ENCODE data around the gene GCK.

The GCK gene

GRCh38 chr7:44220358-44221112, 31.3 kb upstream of the GCK start:
- Histone ChIP-seq H3K4me1 (ENCODE audit: control insufficient read depth in 1 of 2, insufficient read depth in 2 of 2, low read length in 2 of 2) (no peaks in the 10 kb centered on the region), H3K27me3 (ENCODE audit: low read depth, low read length) (no peaks in the 10 kb centered on the region), H3K36me3 (ENCODE audit: control insufficient read depth in 1 of 2, insufficient read depth in 2 of 2, low read length in 2 of 2) (no peaks in the 10 kb centered on the region), H3K27ac (ENCODE audit: low read length) (no peak overlapping the region), H3K4me3 (ENCODE audit: low read depth in 1 of 2, low read length in 2 of 2) (no peak overlapping the region), H3K9me3 (ENCODE audit: control insufficient read depth in 1 of 2, low read length in 2 of 2) (peaks cover 0 to 5% of the 10 kb centered on the region in 2 donors)

GRCh38 chr7:44220046-44220357, 30.8 kb upstream of the GCK start:
- Histone ChIP-seq H3K4me1 (ENCODE audit: control insufficient read depth in 1 of 2, insufficient read depth in 2 of 2, low read length in 2 of 2) (no peaks in the 10 kb centered on the region), H3K27me3 (ENCODE audit: low read depth, low read length) (no peaks in the 10 kb centered on the region), H3K9me3 (ENCODE audit: control insufficient read depth in 1 of 2, low read length in 2 of 2) (peaks cover 0 to 5% of the 10 kb centered on the region in 2 donors), H3K27ac (ENCODE audit: low read length) (no peak overlapping the region), H3K4me3 (ENCODE audit: low read depth in 1 of 2, low read length in 2 of 2) (no peak overlapping the region), H3K36me3 (ENCODE audit: control insufficient read depth in 1 of 2, insufficient read depth in 2 of 2, low read length in 2 of 2) (no peaks in the 10 kb centered on the region)

DNA sequence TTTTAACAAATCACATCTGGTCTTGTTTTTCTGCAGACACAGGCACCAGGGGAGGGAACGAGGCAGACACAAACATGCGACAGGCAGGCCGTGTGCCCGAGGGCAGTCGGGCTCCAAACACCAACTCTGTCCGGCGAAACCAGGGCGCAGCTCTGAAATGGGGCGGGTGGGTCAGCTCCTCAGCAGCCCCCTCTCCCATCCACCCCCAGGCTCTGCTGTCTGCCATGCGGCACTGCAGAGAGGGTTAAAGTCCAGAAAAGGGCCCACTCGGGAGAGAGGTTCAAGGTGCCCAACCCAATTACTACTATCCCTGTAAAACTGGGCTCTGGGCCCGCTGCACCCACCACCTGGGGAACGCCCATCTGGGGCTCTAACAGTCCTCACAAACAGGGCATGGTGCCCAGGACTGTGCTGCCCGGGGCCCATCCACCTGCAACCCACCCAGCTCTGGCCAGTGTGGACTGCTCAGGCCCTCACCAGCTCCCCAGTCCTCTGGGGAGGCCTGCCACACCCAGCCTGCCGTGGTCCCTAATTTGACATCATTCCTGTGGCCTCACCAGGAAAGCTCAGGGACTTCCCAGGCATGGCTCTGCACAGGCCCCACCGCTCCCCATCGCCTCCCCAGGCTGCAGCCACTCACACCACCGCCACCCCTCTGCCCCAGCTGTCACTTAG, 30.3 kb upstream of the GCK start:
- Histone ChIP-seq H3K27ac (ENCODE audit: low read length) (no peak overlapping the region), H3K36me3 (ENCODE audit: control insufficient read depth in 1 of 2, insufficient read depth in 2 of 2, low read length in 2 of 2) (no peaks in the 10 kb centered on the region), H3K4me1 (ENCODE audit: control insufficient read depth in 1 of 2, insufficient read depth in 2 of 2, low read length in 2 of 2) (no peaks in the 10 kb centered on the region), H3K27me3 (ENCODE audit: low read depth, low read length) (no peaks in the 10 kb centered on the region), H3K9me3 (ENCODE audit: control insufficient read depth in 1 of 2, low read length in 2 of 2) (peaks cover 0 to 5% of the 10 kb centered on the region in 2 donors), H3K4me3 (ENCODE audit: low read depth in 1 of 2, low read length in 2 of 2) (no peak overlapping the region)

DNA sequence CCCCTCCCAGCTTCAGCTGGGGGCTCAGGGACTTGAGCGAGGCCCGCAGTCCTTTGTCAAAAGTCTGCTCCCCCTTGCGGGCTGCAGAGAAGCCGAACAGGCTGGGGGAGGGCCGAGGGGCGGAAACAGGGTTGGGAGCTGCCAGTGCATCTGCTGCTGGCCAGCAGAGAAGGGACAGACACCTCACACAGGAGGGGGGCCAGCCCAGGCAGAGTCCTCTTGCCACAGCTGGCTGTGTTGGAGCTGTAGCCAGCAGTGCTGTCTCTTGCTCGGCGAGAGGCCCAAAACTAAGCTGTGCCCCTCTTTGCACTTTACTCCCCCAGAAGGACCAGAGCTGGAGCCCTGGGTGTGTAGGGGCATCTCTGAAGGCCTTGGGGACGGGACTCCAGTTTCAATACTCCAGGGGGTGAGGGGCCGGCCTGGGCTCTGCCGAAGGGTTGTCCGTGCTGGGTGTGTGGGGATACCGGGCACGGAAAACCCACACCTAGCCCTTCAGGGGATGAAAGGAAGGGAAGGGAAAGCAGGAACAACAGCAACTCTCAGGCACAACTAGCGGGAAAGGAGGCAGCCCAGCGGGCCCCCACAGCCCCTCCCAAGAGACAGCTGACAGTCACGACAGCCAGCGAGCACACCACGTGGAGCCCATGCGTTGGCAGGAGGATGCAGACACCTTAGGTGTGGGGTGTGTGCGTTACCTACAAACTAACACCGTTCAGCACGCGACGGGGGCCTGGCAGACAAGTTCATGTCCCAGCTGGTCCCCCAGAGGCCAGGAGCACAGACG, 29.4 kb upstream of the GCK start:
- H3K36me3 ChIP-seq (ENCODE audit: control insufficient read depth in 1 of 2, insufficient read depth in 2 of 2, low read length in 2 of 2) = peaks cover 0 to 5% of the 10 kb centered on the region in 2 donors
- no peaks in the 10 kb centered on the region for H3K4me1 ChIP-seq (ENCODE audit: control insufficient read depth in 1 of 2, insufficient read depth in 2 of 2, low read length in 2 of 2)
- no peak overlapping the region for H3K4me3 ChIP-seq (ENCODE audit: low read depth in 1 of 2, low read length in 2 of 2)
- H3K27me3 ChIP-seq (ENCODE audit: low read depth, low read length) = no peaks in the 10 kb centered on the region
- H3K9me3 ChIP-seq (ENCODE audit: control insufficient read depth in 1 of 2, low read length in 2 of 2) = peaks cover 0 to 5% of the 10 kb centered on the region in 2 donors
- no peak overlapping the region for H3K27ac ChIP-seq (ENCODE audit: low read length)

- H3K9me3 ChIP-seq (ENCODE audit: control insufficient read depth in 1 of 2, low read length in 2 of 2) = peaks cover 0 to 5% of the 10 kb centered on the region in 2 donors
- H3K4me1 ChIP-seq (ENCODE audit: control insufficient read depth in 1 of 2, insufficient read depth in 2 of 2, low read length in 2 of 2) = no peaks in the 10 kb centered on the region
- H3K27ac ChIP-seq (ENCODE audit: low read length) = no peak overlapping the region
- H3K4me3 ChIP-seq (ENCODE audit: low read depth in 1 of 2, low read length in 2 of 2) = no peak overlapping the region
- no peaks in the 10 kb centered on the region for H3K27me3 ChIP-seq (ENCODE audit: low read depth, low read length)
- H3K36me3 ChIP-seq (ENCODE audit: control insufficient read depth in 1 of 2, insufficient read depth in 2 of 2, low read length in 2 of 2) = peaks cover 0 to 12% of the 10 kb centered on the region in 2 donors
Measured at GRCh38 chr7:44217852-44218402, 28.7 kb upstream of the GCK start.

DNA sequence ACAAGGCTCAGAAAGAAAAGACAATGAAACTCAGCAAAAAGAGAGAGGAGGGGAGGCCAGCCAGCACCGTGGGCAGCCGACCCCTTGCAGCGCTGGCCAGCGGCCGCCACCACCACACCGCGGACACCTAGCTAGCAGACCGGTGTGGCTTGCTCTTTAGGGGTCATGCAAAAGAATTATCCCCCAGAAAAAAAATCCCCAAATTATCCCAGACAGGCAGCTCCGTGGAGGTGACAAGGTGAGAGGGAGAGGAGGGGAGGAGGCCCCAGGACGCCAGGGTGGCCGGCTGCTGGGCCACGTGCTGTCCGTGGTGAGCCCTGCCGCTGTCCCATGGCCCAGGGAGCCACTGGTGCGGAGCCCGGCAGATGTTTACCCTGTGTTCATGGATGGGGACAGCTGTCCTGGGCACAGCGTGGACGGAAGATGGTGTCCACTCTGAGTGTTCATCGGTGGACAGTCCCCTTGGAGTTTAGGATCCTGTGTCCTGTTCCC, 28.0 kb upstream of the GCK start:
- no peaks in the 10 kb centered on the region for H3K27me3 ChIP-seq (ENCODE audit: low read depth, low read length)
- no peak overlapping the region for H3K27ac ChIP-seq (ENCODE audit: low read length)
- H3K36me3 ChIP-seq (ENCODE audit: control insufficient read depth in 1 of 2, insufficient read depth in 2 of 2, low read length in 2 of 2) = peaks cover 2 to 18% of the 10 kb centered on the region in 2 donors
- H3K9me3 ChIP-seq (ENCODE audit: control insufficient read depth in 1 of 2, low read length in 2 of 2) = peaks cover 0 to 5% of the 10 kb centered on the region in 2 donors
- H3K4me3 ChIP-seq (ENCODE audit: low read depth in 1 of 2, low read length in 2 of 2) = no peak overlapping the region
- H3K4me1 ChIP-seq (ENCODE audit: control insufficient read depth in 1 of 2, insufficient read depth in 2 of 2, low read length in 2 of 2) = no peaks in the 10 kb centered on the region

DNA sequence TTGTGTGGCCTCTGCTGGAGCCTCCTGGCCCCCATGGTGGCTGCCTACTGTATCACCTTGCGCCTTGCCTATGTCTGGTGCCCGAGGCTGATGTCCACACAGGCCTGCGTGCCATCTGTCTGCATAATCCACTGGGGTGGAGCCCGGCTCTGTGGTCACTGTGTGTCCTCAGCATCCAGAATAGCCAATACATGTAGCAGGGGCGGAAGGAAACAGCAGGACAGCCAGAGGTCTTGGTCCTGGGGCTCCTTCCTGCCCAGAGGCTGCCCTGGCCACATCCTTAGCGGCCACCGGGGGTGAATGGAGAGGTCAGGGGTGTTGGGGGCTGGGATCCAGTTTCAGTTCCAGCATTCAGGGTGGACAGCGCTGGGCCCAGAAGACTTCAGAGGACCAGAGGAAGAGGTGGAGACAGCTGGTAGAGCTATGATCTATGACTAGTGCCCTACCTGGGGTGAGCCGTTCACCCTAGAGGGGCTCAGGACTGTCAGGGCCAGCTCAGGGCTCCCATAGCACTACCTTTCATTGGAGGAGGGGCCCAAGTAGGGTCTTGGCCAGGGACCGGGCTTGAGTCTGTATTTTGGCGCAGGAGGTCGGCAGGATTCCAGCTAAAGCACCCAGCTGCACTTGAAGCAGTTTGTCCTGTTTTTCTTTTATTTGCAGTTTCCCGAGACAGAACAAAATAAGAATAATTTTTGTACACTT, 27.4 kb upstream of the GCK start:
- peaks cover 0 to 5% of the 10 kb centered on the region in 2 donors for H3K9me3 ChIP-seq (ENCODE audit: control insufficient read depth in 1 of 2, low read length in 2 of 2)
- no peaks in the 10 kb centered on the region for H3K27me3 ChIP-seq (ENCODE audit: low read depth, low read length)
- H3K4me1 ChIP-seq (ENCODE audit: control insufficient read depth in 1 of 2, insufficient read depth in 2 of 2, low read length in 2 of 2) = no peaks in the 10 kb centered on the region
- no peak overlapping the region for H3K4me3 ChIP-seq (ENCODE audit: low read depth in 1 of 2, low read length in 2 of 2)
- peaks cover 8 to 24% of the 10 kb centered on the region in 2 donors for H3K36me3 ChIP-seq (ENCODE audit: control insufficient read depth in 1 of 2, insufficient read depth in 2 of 2, low read length in 2 of 2)
- H3K27ac ChIP-seq (ENCODE audit: low read length) = no peak overlapping the region

GRCh38 chr7:44216019-44216418, 26.8 kb upstream of the GCK start:
- Histone ChIP-seq H3K4me3 (ENCODE audit: low read depth in 1 of 2, low read length in 2 of 2) (no peak overlapping the region), H3K27me3 (ENCODE audit: low read depth, low read length) (no peaks in the 10 kb centered on the region), H3K9me3 (ENCODE audit: control insufficient read depth in 1 of 2, low read length in 2 of 2) (peaks cover 0 to 5% of the 10 kb centered on the region in 2 donors), H3K27ac (ENCODE audit: low read length) (no peak overlapping the region), H3K36me3 (ENCODE audit: control insufficient read depth in 1 of 2, insufficient read depth in 2 of 2, low read length in 2 of 2) (peaks cover 14 to 31% of the 10 kb centered on the region in 2 donors), H3K4me1 (ENCODE audit: control insufficient read depth in 1 of 2, insufficient read depth in 2 of 2, low read length in 2 of 2) (no peaks in the 10 kb centered on the region)

GRCh38 chr7:44215531-44215930, 26.3 kb upstream of the GCK start:
- Histone ChIP-seq H3K4me3 (ENCODE audit: low read depth in 1 of 2, low read length in 2 of 2) (no peak overlapping the region), H3K27ac (ENCODE audit: low read length) (no peak overlapping the region), H3K9me3 (ENCODE audit: control insufficient read depth in 1 of 2, low read length in 2 of 2) (peaks cover 0 to 5% of the 10 kb centered on the region in 2 donors), H3K36me3 (ENCODE audit: control insufficient read depth in 1 of 2, insufficient read depth in 2 of 2, low read length in 2 of 2) (peaks cover 19 to 35% of the 10 kb centered on the region in 2 donors), H3K27me3 (ENCODE audit: low read depth, low read length) (no peaks in the 10 kb centered on the region), H3K4me1 (ENCODE audit: control insufficient read depth in 1 of 2, insufficient read depth in 2 of 2, low read length in 2 of 2) (no peaks in the 10 kb centered on the region)

GRCh38 chr7:44213877-44214388, 24.7 kb upstream of the GCK start:
- H3K36me3 ChIP-seq (ENCODE audit: control insufficient read depth in 1 of 2, insufficient read depth in 2 of 2, low read length in 2 of 2) = peaks cover 32 to 50% of the 10 kb centered on the region in 2 donors
- no peaks in the 10 kb centered on the region for H3K4me1 ChIP-seq (ENCODE audit: control insufficient read depth in 1 of 2, insufficient read depth in 2 of 2, low read length in 2 of 2)
- no peaks in the 10 kb centered on the region for H3K27me3 ChIP-seq (ENCODE audit: low read depth, low read length)
- H3K4me3 ChIP-seq (ENCODE audit: low read depth in 1 of 2, low read length in 2 of 2) = no peak overlapping the region
- peaks cover 0 to 4% of the 10 kb centered on the region in 2 donors for H3K9me3 ChIP-seq (ENCODE audit: control insufficient read depth in 1 of 2, low read length in 2 of 2)
- no peak overlapping the region for H3K27ac ChIP-seq (ENCODE audit: low read length)
